GM19372 (cell line): ENCODE data around the gene SLC16A4.

Source experiments
- ATAC-seq: cut with Tn5 transposase; IDR thresholded peaks from one replicate; pipeline ENCODE4 v1.9.1; 2021; ENCODE audit warnings: mild to moderate bottlenecking, low read depth, moderate library complexity; ENCODE audit not compliant: unreplicated experiment

Gene SLC16A4

DNA sequence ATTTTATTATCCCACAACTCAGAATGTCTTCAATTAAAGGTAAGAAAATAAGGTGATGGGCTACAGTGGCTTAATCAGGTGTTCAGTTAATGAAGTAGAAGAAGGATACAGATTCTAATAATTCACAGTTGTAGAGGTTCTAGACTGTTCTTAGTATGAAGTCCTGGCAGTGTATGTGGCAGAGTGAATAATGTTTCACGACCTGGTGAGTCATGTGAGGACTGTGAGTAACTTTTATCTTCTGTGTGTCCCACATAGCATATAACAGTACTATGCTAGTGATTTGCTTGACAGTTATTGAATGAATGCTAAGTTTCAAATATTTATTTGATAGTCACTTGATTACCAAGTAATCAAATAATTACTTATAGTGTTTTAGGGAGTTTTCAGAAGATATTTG, 20.0 kb downstream of the SLC16A4 start:
- no peak for ATAC-seq

DNA sequence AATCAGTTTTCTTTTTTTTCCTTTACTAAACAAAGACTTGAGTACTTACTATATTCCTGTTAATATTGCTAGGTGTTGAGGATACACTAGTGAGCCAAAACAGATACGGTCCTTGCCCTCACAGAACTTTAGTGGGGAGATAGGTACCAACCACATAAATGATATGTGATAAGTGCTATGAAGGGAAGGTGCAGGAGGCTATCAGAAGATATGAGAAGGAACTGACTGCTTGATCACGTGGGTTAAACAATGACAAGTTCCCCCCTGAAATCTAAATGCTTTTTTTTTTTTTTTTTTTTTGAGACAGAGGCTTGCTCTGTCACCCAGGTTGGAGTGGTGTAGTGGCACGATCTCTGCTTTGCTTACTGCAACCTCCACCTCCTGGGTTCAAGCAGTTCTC, 26.6 kb downstream of the SLC16A4 start:
- ATAC-seq = no peak

DNA sequence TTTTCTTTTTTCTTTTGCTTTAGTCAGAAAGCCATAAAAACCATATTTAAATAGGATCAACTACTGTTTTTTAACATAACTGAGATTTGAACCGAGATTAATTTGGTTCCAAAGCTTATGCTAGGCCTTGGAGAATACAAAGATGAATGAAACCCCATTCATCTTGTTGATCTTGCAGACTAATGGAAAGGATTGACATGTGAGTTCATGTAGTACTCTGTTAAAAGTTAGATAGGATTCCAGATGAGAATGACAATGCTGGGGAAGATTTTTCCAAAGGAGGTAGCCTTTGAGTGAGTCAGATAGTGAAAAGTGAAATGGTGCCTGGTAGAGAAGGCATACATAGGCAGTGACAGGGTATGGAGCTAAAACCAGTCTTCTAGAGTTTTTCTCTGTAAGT, 29.0 kb downstream of the SLC16A4 start:
- no peak for ATAC-seq

DNA sequence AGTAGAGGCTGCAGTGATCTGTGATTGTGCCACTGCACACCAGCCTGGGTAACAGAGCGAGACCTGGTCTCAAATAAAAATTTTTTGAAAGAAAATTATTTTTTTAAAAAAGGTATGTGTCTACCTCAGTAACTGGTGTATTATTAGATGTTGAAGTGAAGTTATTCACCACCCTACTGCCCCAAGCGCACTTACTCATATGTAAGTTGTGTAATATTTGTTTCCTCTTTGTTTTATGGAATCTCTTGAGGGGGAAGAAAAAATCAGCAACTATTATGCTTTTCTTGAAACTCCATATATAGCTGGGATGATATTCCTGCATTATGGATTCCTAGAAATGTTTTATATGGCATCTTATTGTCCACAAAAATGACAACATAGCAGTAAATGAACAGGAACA, 30.4 kb downstream of the SLC16A4 start:
- ATAC-seq = no peak

DNA sequence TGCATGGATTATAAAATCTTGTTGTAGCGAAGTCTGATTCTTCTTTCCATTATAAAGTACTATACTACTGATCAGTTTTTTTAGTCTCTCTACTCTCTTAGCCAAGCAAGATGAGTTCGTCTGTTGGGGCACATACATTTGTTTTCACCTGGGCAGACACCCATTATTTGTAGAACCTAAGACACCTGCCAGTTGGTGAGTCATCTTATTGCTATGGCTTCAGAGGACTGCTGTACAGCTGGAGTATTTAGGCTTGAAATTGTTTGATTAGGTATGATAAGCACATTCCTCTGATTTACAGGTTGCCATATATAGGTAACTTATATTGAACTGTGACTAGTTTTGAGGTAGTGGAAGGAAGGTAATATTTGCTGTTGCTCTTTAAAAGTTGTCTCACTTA, 34.4 kb downstream of the SLC16A4 start:
- no peak for ATAC-seq

DNA sequence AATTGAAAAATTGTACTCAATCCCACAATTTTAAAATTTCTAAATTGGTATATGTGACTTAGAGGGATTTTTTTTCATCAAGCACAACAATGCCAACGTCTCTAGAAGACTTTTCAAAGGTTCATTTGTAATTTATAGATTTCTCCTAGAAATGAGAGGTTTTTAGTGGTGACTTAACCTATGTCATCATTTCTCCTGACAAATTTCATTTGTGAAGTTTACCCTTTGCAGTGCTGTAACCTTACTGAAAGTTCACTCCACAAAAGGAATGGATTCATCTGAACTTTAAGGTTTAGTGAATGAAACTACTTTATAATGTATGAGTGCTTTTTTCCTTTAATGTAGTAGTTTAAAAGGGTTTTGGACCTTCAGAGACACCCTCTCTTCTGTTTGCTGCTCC, 35.5 kb downstream of the SLC16A4 start:
- no peak for ATAC-seq

DNA sequence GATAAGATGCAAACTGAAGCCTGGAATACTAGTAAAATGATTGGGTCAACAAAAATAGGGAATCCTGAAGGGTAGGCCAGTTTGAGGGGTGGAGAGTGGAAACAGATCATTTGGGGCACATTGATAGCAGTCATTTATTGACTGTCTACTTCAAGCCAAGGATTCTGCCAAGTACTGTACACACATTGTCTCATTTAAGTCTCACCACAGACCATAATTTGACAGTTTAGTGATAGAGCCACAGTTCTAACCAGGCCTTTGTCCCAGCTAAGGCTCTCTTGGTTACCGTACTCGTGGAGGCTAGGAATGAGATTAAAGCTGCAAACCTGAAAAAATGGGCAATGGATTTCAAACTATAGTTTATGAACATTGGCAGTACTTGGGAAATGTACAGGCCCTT, 40.5 kb downstream of the SLC16A4 start:
- no peak for ATAC-seq

DNA sequence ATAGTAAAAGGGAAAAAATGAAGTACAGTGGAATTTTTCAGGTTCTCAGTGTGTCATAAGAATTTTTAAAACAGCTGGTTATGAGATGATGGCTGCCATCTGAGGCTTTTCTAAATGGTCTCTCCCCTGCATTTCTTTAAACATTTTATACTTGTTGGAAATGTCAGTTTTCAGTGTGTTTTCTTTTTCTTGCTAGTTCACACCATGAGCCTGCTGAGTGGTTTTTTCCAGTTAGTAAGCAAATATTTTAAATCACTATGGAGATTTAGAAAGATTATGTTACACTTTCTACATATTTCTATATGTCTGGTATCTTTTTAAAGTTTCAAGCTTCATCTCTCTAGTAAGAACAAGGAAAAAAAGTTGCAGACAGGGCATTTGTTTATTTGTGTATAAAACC, 42.1 kb downstream of the SLC16A4 start:
- no peak for ATAC-seq

DNA sequence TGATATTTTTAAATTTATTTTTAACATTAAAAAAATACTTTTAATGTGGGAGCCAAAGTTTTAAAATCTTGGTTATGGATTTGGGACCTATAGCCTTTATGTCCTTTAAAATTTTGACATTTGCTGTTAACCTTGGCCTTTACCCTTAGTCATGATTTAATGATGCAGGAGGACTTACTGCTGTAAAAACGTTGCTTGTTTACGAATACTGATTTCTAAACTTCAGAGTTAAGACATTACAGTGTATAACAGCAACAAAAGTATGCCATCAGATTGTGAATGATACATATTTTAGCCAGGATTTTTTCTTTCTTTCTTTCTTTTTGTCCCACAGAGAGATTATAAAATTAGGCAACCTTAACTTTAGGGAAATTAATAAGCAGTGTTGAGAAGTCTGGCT, 42.8 kb downstream of the SLC16A4 start:
- no peak for ATAC-seq

DNA sequence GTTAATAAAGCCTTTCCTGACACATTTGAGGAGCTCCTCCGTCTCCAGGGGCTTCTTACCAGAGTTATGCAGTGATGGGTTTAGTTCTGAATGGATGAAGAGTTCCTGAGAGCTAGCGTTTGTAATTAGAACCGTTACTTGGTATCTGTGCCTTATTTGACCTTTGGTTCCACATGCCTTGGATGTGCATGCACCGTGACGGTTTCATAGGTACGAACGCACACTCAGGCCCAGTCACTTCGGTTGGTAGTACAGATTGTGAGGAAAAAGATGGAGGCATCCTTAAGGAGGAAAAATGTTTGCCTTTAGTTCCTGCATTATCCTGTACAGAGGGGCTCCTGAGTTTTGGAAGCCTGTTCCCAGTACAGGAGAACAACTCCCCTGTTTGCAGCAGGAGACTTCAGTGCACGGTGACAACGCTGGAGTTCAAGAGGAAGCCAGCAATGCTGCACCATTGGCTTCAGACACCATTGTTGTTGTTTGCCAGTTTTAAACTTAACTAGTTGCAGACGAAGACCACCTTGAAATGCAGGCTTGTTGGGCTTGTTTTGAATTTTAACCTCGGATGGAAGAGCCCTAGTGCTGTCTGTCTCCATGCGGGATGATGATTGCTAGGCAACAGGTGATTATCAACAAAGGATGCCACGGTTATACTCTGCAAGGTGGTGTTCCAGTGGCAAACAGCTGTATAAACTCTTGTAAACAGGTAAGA, 43.5 kb downstream of the SLC16A4 start:
- no peak for ATAC-seq

DNA sequence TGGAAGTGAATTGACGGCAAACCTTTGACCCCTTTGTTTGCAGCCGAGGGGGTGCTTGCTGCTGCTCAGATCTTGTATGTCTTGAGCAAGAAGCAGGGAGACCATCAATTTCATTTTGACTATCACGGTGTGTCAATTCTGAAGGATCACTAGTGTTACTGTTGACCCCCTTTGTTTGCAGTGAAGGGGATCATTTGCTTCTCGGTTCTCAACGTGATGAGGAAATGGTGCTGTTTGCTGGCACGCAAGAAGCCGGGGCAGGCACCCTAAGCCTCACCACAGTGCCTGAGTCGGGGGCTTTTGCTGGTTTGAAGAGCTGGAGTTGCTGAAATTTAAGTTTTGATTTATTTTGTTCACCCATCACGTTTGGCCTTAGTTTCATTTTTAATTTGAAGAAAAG, 44.1 kb downstream of the SLC16A4 start:
- ATAC-seq = no peak

DNA sequence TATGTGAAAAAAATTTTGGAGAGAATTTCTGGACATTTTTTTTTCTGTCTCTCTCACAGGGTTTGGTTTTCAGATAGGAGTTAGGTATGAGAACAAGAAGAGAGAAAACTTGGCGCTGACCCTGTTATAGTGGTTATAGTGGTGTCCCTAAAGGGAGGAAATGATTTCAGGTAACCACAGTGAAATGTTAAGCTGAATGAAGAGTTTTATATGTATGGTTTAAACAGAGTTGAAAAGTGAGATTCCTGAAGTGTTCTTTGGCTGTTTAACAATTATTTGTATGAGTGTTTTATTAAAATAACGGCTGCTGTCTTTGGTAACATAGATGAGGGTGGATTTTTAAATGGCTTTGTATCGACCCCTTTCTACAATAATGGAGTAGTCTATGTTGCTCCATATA, 45.3 kb downstream of the SLC16A4 start:
- no peak for ATAC-seq

DNA sequence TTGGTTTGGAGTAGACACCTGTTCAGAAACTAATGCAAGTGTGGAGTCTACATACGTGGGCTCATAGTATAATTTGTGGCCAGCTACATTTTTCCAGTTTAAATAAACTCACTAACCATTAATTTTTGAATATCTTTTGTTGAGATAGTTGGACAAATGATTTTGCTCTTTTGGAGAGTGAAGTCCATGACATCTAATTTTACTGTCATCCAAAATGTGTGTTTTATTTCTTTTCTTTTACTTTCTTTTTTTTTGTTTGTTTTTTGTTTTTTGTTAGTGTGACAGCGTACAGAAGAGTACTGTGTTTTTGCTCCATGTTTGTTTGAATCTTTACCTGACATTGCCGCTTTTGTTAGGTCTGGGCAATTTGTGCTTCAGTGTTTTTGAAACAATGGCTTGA, 46.7 kb downstream of the SLC16A4 start:
- no peak for ATAC-seq

DNA sequence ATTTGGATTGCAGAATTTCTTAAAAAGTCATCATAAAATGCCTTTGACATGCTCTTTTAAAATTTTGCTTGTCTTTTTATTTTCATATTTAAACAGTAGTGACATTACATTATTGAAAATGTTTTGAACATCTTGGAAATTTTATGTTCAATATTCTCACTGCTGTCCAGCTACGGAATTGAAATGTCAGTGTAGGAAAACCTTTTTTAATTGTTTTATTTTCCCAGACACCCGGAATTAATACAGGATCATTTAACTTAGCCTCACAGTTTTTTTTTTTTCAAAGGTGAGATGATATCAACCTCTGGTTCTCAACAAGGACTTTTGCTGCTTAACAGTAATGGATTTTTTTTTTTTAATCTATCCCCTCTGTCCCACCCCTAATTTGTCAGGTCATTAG, 47.6 kb downstream of the SLC16A4 start:
- no peak for ATAC-seq

DNA sequence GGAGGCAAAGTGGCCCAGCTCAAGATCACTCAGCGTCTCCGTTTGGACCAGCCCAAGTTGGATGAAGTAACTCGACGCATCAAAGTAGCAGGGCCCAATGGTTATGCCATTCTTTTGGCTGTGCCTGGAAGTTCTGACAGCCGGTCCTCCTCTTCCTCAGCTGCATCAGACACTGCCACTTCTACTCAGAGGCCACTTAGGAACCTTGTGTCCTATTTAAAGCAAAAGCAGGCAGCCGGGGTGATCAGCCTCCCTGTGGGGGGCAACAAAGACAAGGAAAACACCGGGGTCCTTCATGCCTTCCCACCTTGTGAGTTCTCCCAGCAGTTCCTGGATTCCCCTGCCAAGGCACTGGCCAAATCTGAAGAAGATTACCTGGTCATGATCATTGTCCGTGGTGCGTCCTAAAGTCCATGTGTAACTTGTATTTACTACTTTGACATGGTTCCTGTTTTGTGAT, 48.9 kb downstream of the SLC16A4 start:
- ATAC-seq = no peak

DNA sequence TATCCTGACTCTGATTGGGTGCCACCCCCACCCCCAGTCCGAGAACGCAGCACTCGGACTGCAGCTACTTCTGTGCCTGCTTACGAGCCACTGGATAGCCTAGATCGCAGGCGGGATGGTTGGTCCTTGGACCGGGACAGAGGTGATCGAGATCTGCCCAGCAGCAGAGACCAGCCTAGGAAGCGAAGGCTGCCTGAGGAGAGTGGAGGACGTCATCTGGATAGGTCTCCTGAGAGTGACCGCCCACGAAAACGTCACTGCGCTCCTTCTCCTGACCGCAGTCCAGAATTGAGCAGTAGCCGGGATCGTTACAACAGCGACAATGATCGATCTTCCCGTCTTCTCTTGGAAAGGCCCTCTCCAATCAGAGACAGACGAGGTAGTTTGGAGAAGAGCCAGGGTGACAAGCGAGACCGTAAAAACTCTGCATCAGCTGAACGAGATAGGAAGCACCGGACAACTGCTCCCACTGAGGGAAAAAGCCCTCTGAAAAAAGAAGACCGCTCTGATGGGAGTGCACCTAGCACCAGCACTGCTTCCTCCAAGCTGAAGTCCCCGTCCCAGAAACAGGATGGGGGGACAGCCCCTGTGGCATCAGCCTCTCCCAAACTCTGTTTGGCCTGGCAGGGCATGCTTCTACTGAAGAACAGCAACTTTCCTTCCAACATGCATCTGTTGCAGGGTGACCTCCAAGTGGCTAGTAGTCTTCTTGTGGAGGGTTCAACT, 49.5 kb downstream of the SLC16A4 start:
- no peak for ATAC-seq

DNA sequence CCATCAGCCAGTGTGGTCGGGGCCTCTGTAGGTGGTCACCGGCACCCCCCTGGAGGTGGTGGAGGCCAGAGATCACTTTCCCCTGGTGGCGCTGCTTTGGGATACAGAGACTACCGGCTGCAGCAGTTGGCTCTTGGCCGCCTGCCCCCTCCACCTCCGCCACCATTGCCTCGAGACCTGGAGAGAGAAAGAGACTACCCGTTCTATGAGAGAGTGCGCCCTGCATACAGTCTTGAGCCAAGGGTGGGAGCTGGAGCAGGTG, 50.7 kb downstream of the SLC16A4 start:
- no peak for ATAC-seq

DNA sequence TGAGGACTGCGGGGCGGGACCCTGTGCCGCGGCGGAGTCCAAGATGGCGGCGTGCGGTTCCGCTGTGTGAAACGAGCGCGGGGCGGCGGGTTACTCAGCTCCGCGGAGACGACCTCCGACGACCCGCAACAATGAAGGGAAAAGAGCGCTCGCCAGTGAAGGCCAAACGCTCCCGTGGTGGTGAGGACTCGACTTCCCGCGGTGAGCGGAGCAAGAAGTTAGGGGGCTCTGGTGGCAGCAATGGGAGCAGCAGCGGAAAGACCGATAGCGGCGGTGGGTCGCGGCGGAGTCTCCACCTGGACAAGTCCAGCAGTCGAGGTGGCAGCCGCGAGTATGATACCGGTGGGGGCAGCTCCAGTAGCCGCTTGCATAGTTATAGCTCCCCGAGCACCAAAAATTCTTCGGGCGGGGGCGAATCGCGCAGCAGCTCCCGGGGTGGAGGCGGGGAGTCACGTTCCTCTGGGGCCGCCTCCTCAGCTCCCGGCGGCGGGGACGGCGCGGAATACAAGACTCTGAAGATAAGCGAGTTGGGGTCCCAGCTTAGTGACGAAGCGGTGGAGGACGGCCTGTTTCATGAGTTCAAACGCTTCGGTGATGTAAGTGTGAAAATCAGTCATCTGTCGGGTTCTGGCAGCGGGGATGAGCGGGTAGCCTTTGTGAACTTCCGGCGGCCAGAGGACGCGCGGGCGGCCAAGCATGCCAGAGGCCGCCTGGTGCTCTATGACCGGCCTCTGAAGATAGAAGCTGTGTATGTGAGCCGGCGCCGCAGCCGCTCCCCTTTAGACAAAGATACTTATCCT, 51.2 kb downstream of the SLC16A4 start:
- no peak for ATAC-seq

DNA sequence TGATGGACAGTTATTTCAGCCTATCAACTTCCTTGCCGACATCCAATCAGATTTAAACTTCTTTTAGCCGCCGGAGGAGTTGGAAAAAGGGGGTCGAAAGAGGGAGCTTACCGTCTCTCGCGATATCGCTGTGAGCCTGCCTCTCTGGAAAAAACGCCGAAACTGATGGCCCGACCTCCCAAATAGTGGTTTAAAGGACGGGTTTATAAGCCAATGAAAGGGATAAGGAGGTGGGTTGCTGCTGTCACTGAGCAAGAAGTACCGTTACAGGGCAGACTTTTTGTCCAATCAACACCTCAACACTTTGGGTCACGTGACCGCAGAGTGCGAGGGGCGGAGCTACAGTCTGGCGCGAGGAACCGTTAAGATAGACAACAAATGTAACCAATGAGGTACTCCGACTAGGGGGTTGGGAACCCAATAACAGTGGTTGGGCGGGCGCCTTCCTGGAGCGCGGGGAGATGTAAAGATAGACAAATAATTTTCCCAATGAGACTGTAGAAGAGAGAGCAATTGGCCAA, 51.9 kb downstream of the SLC16A4 start, which contains the start of gene RBM15:
Gene RBM15, plus strand, starts transcription at position 492 of the 521 bp plus-strand sequence. Its CDS starts 29 bp downstream, at position 521.
- peak; percentile 63 for ATAC-seq

DNA sequence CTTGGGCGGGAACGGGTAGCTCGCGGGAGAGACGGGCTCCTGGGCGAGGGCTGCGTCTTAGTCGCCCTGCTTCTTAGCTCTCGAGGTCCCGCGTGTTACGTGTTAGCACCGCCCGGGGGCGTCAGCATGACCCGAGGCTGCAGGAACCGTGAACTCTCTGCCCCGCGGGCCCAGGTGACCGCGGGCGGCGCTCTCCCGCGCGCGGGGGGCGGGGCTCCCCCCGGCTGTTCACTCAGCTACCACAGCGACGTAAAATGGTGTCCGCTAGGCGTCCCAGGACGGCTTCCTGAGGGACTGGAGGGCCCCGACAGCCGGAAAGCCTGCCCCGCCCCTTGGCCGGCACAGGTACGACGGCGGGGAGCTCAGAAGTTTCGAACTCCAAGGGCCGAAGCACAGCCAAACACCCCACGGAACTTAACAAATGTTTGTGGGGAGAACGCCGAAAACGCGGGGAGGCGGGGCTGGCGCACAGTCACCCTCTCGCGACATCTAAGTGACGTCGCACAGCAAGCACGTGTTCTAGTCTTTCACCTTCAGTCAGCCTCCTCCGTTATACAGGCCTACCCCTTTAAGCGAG, 52.4 kb downstream of the SLC16A4 start:
- peak; percentile 63 for ATAC-seq

DNA sequence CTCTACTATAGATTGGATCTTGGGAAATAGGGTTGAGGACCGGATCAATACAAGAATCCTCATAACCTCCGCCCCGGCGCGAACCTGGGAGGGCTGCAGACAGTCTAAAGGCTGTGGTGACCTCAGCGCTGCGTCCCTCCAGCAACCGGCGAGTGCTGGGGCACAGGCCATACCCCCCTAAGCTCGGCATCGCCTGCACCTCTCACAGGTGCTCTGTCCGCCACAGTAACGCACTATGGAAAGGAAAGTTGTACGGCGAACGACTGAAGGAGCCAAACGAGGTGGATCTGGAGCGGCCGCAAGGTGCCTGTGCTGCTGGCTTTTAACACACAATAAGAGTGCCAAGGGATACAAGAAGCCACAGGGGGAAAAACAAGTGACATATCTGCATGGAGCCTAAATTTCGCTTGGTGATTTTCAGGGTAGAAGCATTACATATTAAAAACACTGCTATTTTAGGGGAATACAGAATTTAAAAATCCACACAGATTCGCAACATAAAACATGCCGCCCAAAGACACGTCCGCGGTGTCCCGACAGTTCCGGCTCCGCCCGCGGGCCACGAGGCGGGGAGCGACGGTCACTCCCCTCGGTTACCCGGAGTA, 53.0 kb downstream of the SLC16A4 start:
- no peak for ATAC-seq
